Stimulated activated CD8-positive, alpha-beta memory T cell treated with anti-CD3 and anti-CD28 coated beads, Interleukin-12 subunit alpha, Interleukin-12 subunit beta, amount 100 ng/mL, for 24 hours (primary cell): ENCODE results near the gene KIAA1328.

Source experiments
- DNase-seq: peaks from one replicate; pipeline ENCODE4 v3.0.0-alpha.2; 2020; ENCODE audit errors: extremely low read depth

Gene KIAA1328

GRCh38 chr18:37252854-37253393 is 424.0 kb downstream of the KIAA1328 start:
- no peak for DNase-seq

- DNase-seq, result no peak
These were observed 424.7 kb downstream of the KIAA1328 start for GRCh38 chr18:37253394-37254235.

GRCh38 chr18:37254236-37254754 is 425.4 kb downstream of the KIAA1328 start:
- DNase-seq, result no peak

- no peak for DNase-seq
These were observed 426.0 kb downstream of the KIAA1328 start for GRCh38 chr18:37254973-37255372.

- DNase-seq, result no peak
These were observed 429.2 kb downstream of the KIAA1328 start for GRCh38 chr18:37258131-37258530.

- no peak for DNase-seq
These were observed 429.9 kb downstream of the KIAA1328 start for GRCh38 chr18:37258819-37259218.

- no peak for DNase-seq
These were observed 430.8 kb downstream of the KIAA1328 start for GRCh38 chr18:37259711-37260110.

GRCh38 chr18:37260367-37261093 is 431.6 kb downstream of the KIAA1328 start:
- DNase-seq, result no peak

GRCh38 chr18:37261246-37261840 is 432.4 kb downstream of the KIAA1328 start:
- DNase-seq, result no peak

- DNase-seq, result no peak
These were observed 433.1 kb downstream of the KIAA1328 start for GRCh38 chr18:37261988-37262387.

- DNase-seq, result no peak
These were observed 436.0 kb downstream of the KIAA1328 start for GRCh38 chr18:37264956-37265355.

GRCh38 chr18:37265382-37265781 is 436.5 kb downstream of the KIAA1328 start:
- no peak for DNase-seq

GRCh38 chr18:37266290-37266689 is 437.4 kb downstream of the KIAA1328 start:
- no peak for DNase-seq

GRCh38 chr18:37270038-37270665 is 441.2 kb downstream of the KIAA1328 start:
- DNase-seq, result no peak

GRCh38 chr18:37270666-37271052 is 441.7 kb downstream of the KIAA1328 start:
- DNase-seq, result no peak

GRCh38 chr18:37272226-37272625 is 443.3 kb downstream of the KIAA1328 start:
- DNase-seq, result no peak

- DNase-seq, result no peak
These were observed 443.9 kb downstream of the KIAA1328 start for GRCh38 chr18:37272841-37273240.

GRCh38 chr18:37274309-37275236 is 445.6 kb downstream of the KIAA1328 start:
- no peak for DNase-seq

- no peak for DNase-seq
These were observed 446.4 kb downstream of the KIAA1328 start for GRCh38 chr18:37275237-37275741.
